IMR-90 (cell line): ENCODE data around the gene FAM170A. TPM values are rescaled to one million over a fixed set of nuclear protein-coding genes. Genes with fewer than 3 reads are reported as not detected.

Experiments
- ATAC-seq: fragments of 200-7000 bp; cut with Tn5 transposase; 2 replicates; pipeline ENCODE4 v1.9.1; 2020; ENCODE audit warnings: low read depth, mild to moderate bottlenecking, moderate library complexity
- BruUV-seq: library from RNA; stranded (reverse); fragments of 400-500 nt; replicated peaks from 2 replicates; lab custom pipeline; 2021; lab: Mats Ljungman, UMichigan
- CTCF ChIA-PET: fragments of 300-600 bp; formaldehyde crosslinking; extraction: SDS; loops from one replicate; lab custom pipeline; 2021; ENCODE audit warnings: antibody characterized with exemption; lab: Yijun Ruan, JAX
- POLR2A ChIA-PET: fragments of 300-600 bp; sonication (Branson Sonifier 250); formaldehyde crosslinking; loops from one replicate; lab custom pipeline; 2022; ENCODE audit warnings: antibody characterized with exemption; ENCODE audit not compliant: unreplicated experiment; lab: Charles Lee
- DNase-seq: peaks from one replicate; pipeline ENCODE4 v3.0.0; 2013
- H2AFZ ChIP-seq: replicated peaks from 2 replicates; pipeline ENCODE3; 2013; ENCODE audit warnings: low read length, mild to moderate bottlenecking; ENCODE audit not compliant: poor library complexity
- H2AK5ac ChIP-seq: 2 replicates; pipeline ENCODE4 v1.6.1; 2013; ENCODE audit warnings: low read depth, low read length, inconsistent platforms
- H2AK9ac ChIP-seq: replicated peaks from 2 replicates; pipeline ENCODE3; 2013; ENCODE audit warnings: mild to moderate bottlenecking, low read depth, low read length, moderate library complexity; ENCODE audit not compliant: poor library complexity
- H2BK120ac ChIP-seq: 2 replicates; pipeline ENCODE4 v1.6.1; 2013; ENCODE audit warnings: low read depth, low read length, inconsistent platforms
- H2BK15ac ChIP-seq: 3 replicates; pipeline ENCODE4 v1.6.1; 2013; ENCODE audit warnings: low read depth, low read length, inconsistent platforms
- H2BK20ac ChIP-seq: 2 replicates; pipeline ENCODE4 v1.6.1; 2013; ENCODE audit warnings: low read depth, mild to moderate bottlenecking, inconsistent platforms, low read length, moderate library complexity
- H2BK5ac ChIP-seq: 2 replicates; pipeline ENCODE4 v1.6.1; 2013; ENCODE audit warnings: mild to moderate bottlenecking, low read depth, low read length, inconsistent platforms; ENCODE audit not compliant: poor library complexity, severe bottlenecking
- H3K14ac ChIP-seq: replicated peaks from 2 replicates; pipeline ENCODE4 v1.6.1; 2013; ENCODE audit warnings: low read depth, low read length, inconsistent platforms
- H3K18ac ChIP-seq: 2 replicates; pipeline ENCODE4 v1.6.1; 2013; ENCODE audit warnings: low read depth, low read length, control low read depth
- H3K23ac ChIP-seq: 2 replicates; pipeline ENCODE4 v1.6.1; 2013; ENCODE audit warnings: low read depth, low read length, inconsistent platforms
- H3K27ac ChIP-seq: 2 replicates; pipeline ENCODE4 v1.5.1; 2013; ENCODE audit warnings: mild to moderate bottlenecking, control low read depth, low read length; ENCODE audit not compliant: insufficient read depth
- H3K27me3 ChIP-seq: 2 replicates; pipeline ENCODE4 v1.6.1; 2013; ENCODE audit warnings: low read length; ENCODE audit not compliant: control insufficient read depth, insufficient read depth
- H3K36me3 ChIP-seq: 2 replicates; pipeline ENCODE4 v1.6.1; 2013; ENCODE audit warnings: low read length, mixed read lengths; ENCODE audit not compliant: control insufficient read depth, insufficient read depth
- H3K4ac ChIP-seq: 2 replicates; pipeline ENCODE4 v1.6.1; 2013; ENCODE audit warnings: low read depth, low read length, inconsistent platforms
- H3K4me1 ChIP-seq: 2 replicates; pipeline ENCODE4 v1.6.1; 2013; ENCODE audit warnings: low read length, mixed read lengths; ENCODE audit not compliant: control insufficient read depth, insufficient read depth
- H3K4me2 ChIP-seq: 2 replicates; pipeline ENCODE4 v1.6.1; 2013; ENCODE audit warnings: low read depth, mild to moderate bottlenecking, control low read depth, low read length, moderate library complexity
- H3K4me3 ChIP-seq: 2 replicates; pipeline ENCODE4 v1.5.1; 2013; ENCODE audit warnings: low read depth, mild to moderate bottlenecking, control low read depth, low read length, moderate library complexity; ENCODE audit not compliant: insufficient read depth
- H3K56ac ChIP-seq: 2 replicates; pipeline ENCODE4 v1.6.1; 2013; ENCODE audit warnings: low read length, inconsistent platforms; ENCODE audit not compliant: insufficient read depth; ENCODE audit errors: extremely low read depth
- H3K79me1 ChIP-seq, 2 experiments: 2 replicates each; pipeline ENCODE4 v1.6.1; 2013; ENCODE audit warnings: low read length in 2 of 2, inconsistent platforms in 1 of 2, low read depth in 1 of 2
- H3K9ac ChIP-seq: 2 replicates; pipeline ENCODE4 v1.6.1; 2013; ENCODE audit warnings: low read depth, low read length, control low read depth
- H3K9me1 ChIP-seq: 2 replicates; pipeline ENCODE4 v1.6.1; 2013; ENCODE audit warnings: low read length, inconsistent platforms; ENCODE audit not compliant: insufficient read depth
- H3K9me3 ChIP-seq: 2 replicates; pipeline ENCODE4 v1.6.1; 2013; ENCODE audit warnings: low read length; ENCODE audit not compliant: control insufficient read depth, insufficient read depth
- H4K20me1 ChIP-seq: 2 replicates; pipeline ENCODE4 v1.6.1; 2013; ENCODE audit warnings: low read length, inconsistent platforms; ENCODE audit not compliant: insufficient read depth
- H4K5ac ChIP-seq: 2 replicates; pipeline ENCODE4 v1.6.1; 2013; ENCODE audit warnings: mild to moderate bottlenecking, low read depth, low read length, control low read depth
- H4K8ac ChIP-seq, 2 experiments: 2 replicates each; pipeline ENCODE4 v1.6.1; 2013; ENCODE audit warnings: low read depth in 2 of 2, low read length in 2 of 2, control low read depth in 1 of 2, inconsistent platforms in 1 of 2
- H4K91ac ChIP-seq: 2 replicates; pipeline ENCODE4 v1.6.1; 2013; ENCODE audit warnings: low read depth, low read length, inconsistent platforms; ENCODE audit not compliant: insufficient read depth
- RFX5 ChIP-seq: IDR thresholded peaks from 2 replicates; pipeline ENCODE4 v1.8.0; 2012; ENCODE audit warnings: low read depth, mild to moderate bottlenecking, low read length, moderate library complexity
- WGBS, 2 experiments: methylation state at CpG; one replicate each; pipeline versions ENCODE4 v1.1.5 to v1.1.7; 2013; ENCODE audit warnings: missing lambda C conversion rate in 2 of 2; ENCODE audit not compliant: insufficient read length in 1 of 2; ENCODE audit errors: extremely low coverage in 2 of 2; 5-methylcytosine and 5-hydroxymethylcytosine counted together
- dilution Hi-C: fragments of 300-500 bp; cut with HindIII; formaldehyde crosslinking; loops from one replicate; pipeline ENCODE4 v1.14.3; 2018; ENCODE audit warnings: low sequenced_read_pairs; ENCODE audit not compliant: unreplicated experiment
- in situ Hi-C: fragments of 300-500 bp; cut with MboI; formaldehyde crosslinking; loops from 3 replicates; pipeline ENCODE4 v1.14.3; 2019; ENCODE audit warnings: low sequenced_read_pairs, inconsistent platforms, mixed read lengths
- intact Hi-C: fragments of 100-400 bp; cut with micrococcal nuclease; formaldehyde crosslinking; loops from 2 replicates; pipeline ENCODE4 v1.10.0; 2022
- polyA plus RNA-seq, 3 experiments: library from polyadenylated mRNA; depleted of rRNA; stranded (reverse); fragments of >200 nt; gene quantifications; 2 replicates each; pipeline ENCODE4 v1.2.3, GENCODE V29; 2012; ENCODE audit warnings: low replicate concordance in 1 of 3
- total RNA-seq: library from RNA; depleted of rRNA; stranded (reverse); fragments of >200 nt; gene quantifications from 2 replicates; pipeline ENCODE4 v1.2.3, GENCODE V29; 2012

Gene FAM170A
- total and polyA plus RNA-seq, 2 of the 4 experiments (the other 2 are of a cell fraction): not detected

- 43% methylated on average over 1 of the region's 9 CpGs; no CpG with 5 or more reads in 1 of the 2 experiments for WGBS, 2 experiments
- H3K9ac ChIP-seq: no peak overlapping the region
- H2BK5ac ChIP-seq: no peak overlapping the region
- no peak overlapping the region for H4K91ac ChIP-seq
- no peak overlapping the region for H3K4ac ChIP-seq
- intact Hi-C loops (no loop called here), dilution Hi-C loops (no loop called here), in situ Hi-C loops (no loop called here)
- TF ChIP-seq RFX5: no peak
- no peak overlapping the region for H3K56ac ChIP-seq
- no peaks in the 10 kb centered on the region for H3K36me3 ChIP-seq
- ATAC-seq: no peak
- no peak for DNase-seq
- H4K20me1 ChIP-seq: no peaks in the 10 kb centered on the region
- CTCF ChIA-PET: no interaction called here
- H3K4me3 ChIP-seq: no peak overlapping the region
- H3K27me3 ChIP-seq: no peaks in the 10 kb centered on the region
- H3K27ac ChIP-seq: no peak overlapping the region
- no peak overlapping the region for H4K5ac ChIP-seq
- no peak overlapping the region for H2BK120ac ChIP-seq
- no peak overlapping the region for H2AK9ac ChIP-seq
- H4K8ac ChIP-seq: no peak overlapping the region
- no peak overlapping the region for H3K18ac ChIP-seq
- no peaks in the 10 kb centered on the region for H3K4me1 ChIP-seq
- POLR2A ChIA-PET: no interaction called here
- no peaks in the 10 kb centered on the region for H3K9me1 ChIP-seq
- no peak overlapping the region for H2AK5ac ChIP-seq
- BruUV-seq: no TSS peak
- no peak overlapping the region for H3K4me2 ChIP-seq
- no peak overlapping the region for H3K14ac ChIP-seq
- no peak overlapping the region for H2BK20ac ChIP-seq
- H2BK15ac ChIP-seq: no peak overlapping the region
- no peaks in the 10 kb centered on the region for H3K79me1 ChIP-seq
- no peak overlapping the region for H2AFZ ChIP-seq
- H3K9me3 ChIP-seq: no peaks in the 10 kb centered on the region
- H3K23ac ChIP-seq: no peak overlapping the region
Observed at GRCh38 chr5:119630752-119631440, 1.5 kb downstream of the FAM170A start.
